HEK293T (cell line): ENCODE results near the gene OR10A3.

Source experiments
- CTCF ChIA-PET: fragments of 350-600 bp; formaldehyde crosslinking; extraction: SDS; loops from one replicate; lab custom pipeline; 2021; ENCODE audit warnings: antibody characterized with exemption, inconsistent platforms; lab: Yijun Ruan, JAX
- POLR2A ChIA-PET: fragments of 350-600 bp; formaldehyde crosslinking; extraction: SDS; loops from one replicate; lab custom pipeline; 2020; ENCODE audit warnings: antibody characterized with exemption, inconsistent platforms; lab: Yijun Ruan, JAX
- DNase-seq: peaks from one replicate; pipeline ENCODE4 v3.0.0; 2012; ENCODE audit warnings: mixed read lengths; ENCODE audit errors: extremely low spot score
- ARNT ChIP-seq: fragments of 450-650 bp; IDR thresholded peaks from 2 replicates; pipeline ENCODE4 v1.6.1; 2017; ENCODE audit warnings: mild to moderate bottlenecking
- BHLHE40 ChIP-seq: fragments of 450-650 bp; IDR thresholded peaks from 2 replicates; pipeline ENCODE4 v1.6.1; 2016; ENCODE audit warnings: mild to moderate bottlenecking, moderate library complexity, borderline replicate concordance
- CTBP1 ChIP-seq: fragments of 450-650 bp; IDR thresholded peaks from 2 replicates; pipeline ENCODE4 v1.6.1; 2016; ENCODE audit warnings: borderline replicate concordance
- ELF4 ChIP-seq: fragments of 450-650 bp; IDR thresholded peaks from 2 replicates; pipeline ENCODE4 v1.6.1; 2017; ENCODE audit warnings: antibody characterized with exemption
- FOXA1 ChIP-seq: fragments of 450-650 bp; IDR thresholded peaks from 2 replicates; pipeline ENCODE4 v1.6.1; 2016; ENCODE audit warnings: mild to moderate bottlenecking
- FOXK2 ChIP-seq: fragments of 450-650 bp; IDR thresholded peaks from 2 replicates; pipeline ENCODE4 v1.6.1; 2016; ENCODE audit warnings: mild to moderate bottlenecking
- FOXM1 ChIP-seq: fragments of 450-650 bp; IDR thresholded peaks from 2 replicates; pipeline ENCODE4 v1.6.1; 2017; ENCODE audit warnings: mild to moderate bottlenecking, borderline replicate concordance
- HDGF ChIP-seq: fragments of 450-650 bp; IDR thresholded peaks from 2 replicates; pipeline ENCODE4 v1.6.1; 2017; ENCODE audit warnings: antibody characterized with exemption, borderline replicate concordance
- L3MBTL2 ChIP-seq: fragments of 450-650 bp; conservative IDR thresholded peaks from 2 replicates; pipeline ENCODE4 v1.6.1; 2016; ENCODE audit warnings: mild to moderate bottlenecking
- LEF1 ChIP-seq: fragments of 450-650 bp; IDR thresholded peaks from 2 replicates; pipeline ENCODE4 v1.6.1; 2017; ENCODE audit warnings: mild to moderate bottlenecking, borderline replicate concordance
- NFRKB ChIP-seq: fragments of 450-650 bp; IDR thresholded peaks from 2 replicates; pipeline ENCODE4 v1.6.1; 2016; ENCODE audit warnings: mild to moderate bottlenecking, moderate library complexity
- SP1 ChIP-seq: fragments of 450-650 bp; IDR thresholded peaks from 2 replicates; pipeline ENCODE4 v1.6.1; 2017
- SUZ12 ChIP-seq: fragments of 450-650 bp; IDR thresholded peaks from 2 replicates; pipeline ENCODE4 v1.6.1; 2016; ENCODE audit warnings: mild to moderate bottlenecking
- TARDBP ChIP-seq: fragments of 450-650 bp; IDR thresholded peaks from 2 replicates; pipeline ENCODE4 v1.6.1; 2016
- ZNF384 ChIP-seq: fragments of 450-650 bp; IDR thresholded peaks from 2 replicates; pipeline ENCODE4 v1.6.1; 2016
- TF ChIP-seq, protein P1 (sequence below): fragments of 450-650 bp; IDR thresholded peaks from 2 replicates; pipeline ENCODE4 v1.6.1; 2016

The OR10A3 gene

DNA sequence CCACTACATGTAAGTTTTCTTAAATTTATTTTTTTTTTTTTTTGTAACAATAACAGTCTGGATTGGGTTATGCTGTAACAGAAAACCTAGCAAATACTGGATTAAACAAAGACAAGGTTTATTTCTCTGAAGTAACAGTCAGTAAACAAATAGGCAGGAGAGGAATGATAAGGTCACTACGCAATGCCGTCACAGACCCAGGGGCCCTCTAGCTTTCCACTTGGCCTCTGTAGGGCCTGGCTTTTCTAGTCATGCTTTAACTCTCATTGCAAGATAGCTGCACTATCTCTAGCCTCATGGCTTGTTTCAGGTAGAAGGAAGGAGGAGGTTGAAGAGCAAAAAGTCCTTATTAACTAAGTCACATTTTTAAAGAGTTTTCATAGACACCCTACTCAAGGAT lies 17.0 kb downstream of the OR10A3 start:
- TF ChIP-seq SP1, result no peak
- no peak for TF ChIP-seq L3MBTL2
- TF ChIP-seq TARDBP, result no peak
- no peak for TF ChIP-seq LEF1
- TF ChIP-seq ARNT, result no peak
- TF ChIP-seq CTBP1, result no peak
- no peak for TF ChIP-seq FOXK2
- TF ChIP-seq SUZ12, result no peak
- TF ChIP-seq, protein P1, sequence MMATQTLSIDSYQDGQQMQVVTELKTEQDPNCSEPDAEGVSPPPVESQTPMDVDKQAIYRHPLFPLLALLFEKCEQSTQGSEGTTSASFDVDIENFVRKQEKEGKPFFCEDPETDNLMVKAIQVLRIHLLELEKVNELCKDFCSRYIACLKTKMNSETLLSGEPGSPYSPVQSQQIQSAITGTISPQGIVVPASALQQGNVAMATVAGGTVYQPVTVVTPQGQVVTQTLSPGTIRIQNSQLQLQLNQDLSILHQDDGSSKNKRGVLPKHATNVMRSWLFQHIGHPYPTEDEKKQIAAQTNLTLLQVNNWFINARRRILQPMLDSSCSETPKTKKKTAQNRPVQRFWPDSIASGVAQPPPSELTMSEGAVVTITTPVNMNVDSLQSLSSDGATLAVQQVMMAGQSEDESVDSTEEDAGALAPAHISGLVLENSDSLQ, result no peak
- TF ChIP-seq FOXA1, result no peak
- TF ChIP-seq BHLHE40, result no peak
- no peak for TF ChIP-seq ELF4
- no peak for TF ChIP-seq HDGF
- TF ChIP-seq NFRKB, result no peak
- TF ChIP-seq FOXM1, result no peak
- TF ChIP-seq ZNF384, result no peak
- ChIA-PET CTCF (no interaction called here), POLR2A (no interaction called here)
- no peak for DNase-seq

DNA sequence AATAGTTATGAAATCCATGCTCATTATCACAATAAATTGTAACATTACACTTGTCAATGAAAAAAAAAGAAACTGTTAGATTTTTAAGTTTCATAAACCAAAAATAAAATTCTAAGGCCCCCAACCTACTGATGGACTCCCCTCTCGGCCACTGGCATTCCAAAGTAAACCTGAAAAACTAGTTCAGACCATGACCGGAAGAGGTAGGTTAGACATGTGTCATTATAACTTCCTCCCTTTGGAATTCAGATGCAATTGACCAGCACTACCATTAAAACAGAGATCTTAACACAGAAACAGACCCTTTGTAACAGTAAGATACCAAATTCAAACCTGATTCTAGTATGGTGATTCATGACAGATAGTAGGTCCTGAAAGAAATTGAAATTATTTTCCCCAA lies 23.4 kb downstream of the OR10A3 start:
- ChIA-PET CTCF (no interaction called here), POLR2A (no interaction called here)
- DNase-seq, result no peak
- no peak for TF ChIP-seq FOXA1

DNA sequence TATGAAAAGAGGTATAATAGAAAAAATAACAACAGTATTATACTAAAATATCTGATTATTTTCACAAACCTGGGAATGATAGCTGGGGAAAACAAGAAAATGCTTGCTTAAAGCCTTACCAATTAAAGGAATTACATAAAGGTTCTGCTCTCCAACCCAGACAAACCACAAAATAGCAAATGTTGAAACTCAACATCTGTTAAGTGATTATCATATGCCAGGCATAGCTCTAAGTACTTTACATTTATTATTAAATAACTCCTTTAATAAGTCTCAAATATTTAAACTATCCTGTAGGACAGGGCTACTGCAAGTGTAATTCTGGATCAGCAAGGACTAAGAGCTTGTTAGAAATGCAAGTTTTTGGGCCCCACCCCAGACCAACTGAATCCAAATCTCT lies 30.5 kb downstream of the OR10A3 start:
- TF ChIP-seq SUZ12, result no peak
- no peak for TF ChIP-seq LEF1
- TF ChIP-seq CTBP1, result no peak
- TF ChIP-seq SP1, result no peak
- TF ChIP-seq TARDBP, result no peak
- no peak for TF ChIP-seq FOXA1
- no peak for TF ChIP-seq BHLHE40
- TF ChIP-seq NFRKB, result no peak
- no peak for TF ChIP-seq FOXM1
- no peak for TF ChIP-seq ZNF384
- no peak for TF ChIP-seq ARNT
- no peak for TF ChIP-seq ELF4
- TF ChIP-seq HDGF, result no peak
- TF ChIP-seq, protein P1, result no peak
- ChIA-PET POLR2A (no interaction called here), CTCF (no interaction called here)
- no peak for DNase-seq

DNA sequence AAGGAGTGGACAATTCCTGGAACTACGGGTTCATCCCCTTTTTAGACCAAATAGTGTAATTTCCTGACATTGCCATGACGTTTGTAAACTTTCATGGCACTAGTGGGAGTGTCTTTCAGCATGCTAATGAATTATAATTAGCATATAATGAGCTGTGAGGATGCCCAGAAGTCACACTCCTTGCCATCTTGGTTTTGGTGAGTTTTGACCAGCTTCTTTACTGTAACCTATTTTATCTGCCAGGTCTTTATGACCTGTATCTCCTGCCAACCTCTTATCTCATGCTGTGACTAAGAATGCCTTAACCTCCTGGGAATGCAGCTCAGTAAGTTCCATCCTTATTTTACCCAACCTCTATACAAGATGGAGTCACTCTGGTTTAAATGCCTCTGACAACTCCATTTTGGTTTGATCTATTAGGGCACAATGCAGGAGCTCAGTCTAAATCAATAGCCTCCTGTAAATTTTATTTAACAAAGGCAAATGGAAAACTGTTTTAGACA lies 31.2 kb downstream of the OR10A3 start:
- POLR2A ChIA-PET, result no interaction called here
- CTCF ChIA-PET, result no interaction called here
- DNase-seq, result no peak
- no peak for TF ChIP-seq HDGF
- no peak for TF ChIP-seq ARNT
- no peak for TF ChIP-seq CTBP1
- TF ChIP-seq ZNF384, result no peak

DNA sequence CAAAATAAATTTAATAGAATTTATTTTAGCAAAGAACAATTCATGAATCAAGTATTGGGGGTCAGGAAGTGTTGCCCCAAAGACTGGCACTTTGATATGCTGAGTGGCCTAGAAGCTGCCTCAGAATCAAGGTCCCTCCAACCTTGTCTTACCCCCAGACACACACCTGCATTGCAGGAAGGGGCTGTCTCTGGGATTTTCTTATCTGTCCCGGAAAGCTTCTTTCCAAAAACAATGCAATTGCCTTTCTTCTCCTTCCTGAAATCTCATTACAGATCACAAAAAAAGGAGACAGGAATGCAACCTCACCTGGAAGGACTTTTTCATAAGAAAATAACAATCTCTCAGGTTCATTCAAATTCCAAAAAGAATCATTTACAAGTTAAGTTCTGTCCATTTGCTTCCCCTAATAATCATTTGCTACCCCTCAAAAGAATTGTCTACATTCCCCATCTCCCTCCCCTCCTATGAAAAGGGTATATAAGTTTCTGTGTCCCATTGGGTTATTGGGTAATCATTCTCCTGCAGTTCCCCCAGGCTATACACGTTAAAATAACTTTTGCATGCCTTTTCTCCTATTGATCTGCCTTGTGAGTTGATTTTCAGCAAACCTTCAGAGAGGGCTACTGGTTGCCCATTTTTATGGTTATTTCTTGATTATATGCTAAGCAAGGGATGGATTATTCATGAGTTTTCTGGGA lies 31.8 kb downstream of the OR10A3 start:
- no peak for DNase-seq
- TF ChIP-seq TARDBP, result no peak
- no peak for TF ChIP-seq SP1
- TF ChIP-seq NFRKB, result no peak
- no peak for TF ChIP-seq FOXK2
- no peak for TF ChIP-seq HDGF
- no peak for TF ChIP-seq BHLHE40
- TF ChIP-seq SUZ12, result no peak
- TF ChIP-seq FOXA1, result no peak
- no peak for TF ChIP-seq L3MBTL2
- TF ChIP-seq ARNT, result no peak
- TF ChIP-seq CTBP1, result no peak
- ChIA-PET CTCF (no interaction called here), POLR2A (no interaction called here)

DNA sequence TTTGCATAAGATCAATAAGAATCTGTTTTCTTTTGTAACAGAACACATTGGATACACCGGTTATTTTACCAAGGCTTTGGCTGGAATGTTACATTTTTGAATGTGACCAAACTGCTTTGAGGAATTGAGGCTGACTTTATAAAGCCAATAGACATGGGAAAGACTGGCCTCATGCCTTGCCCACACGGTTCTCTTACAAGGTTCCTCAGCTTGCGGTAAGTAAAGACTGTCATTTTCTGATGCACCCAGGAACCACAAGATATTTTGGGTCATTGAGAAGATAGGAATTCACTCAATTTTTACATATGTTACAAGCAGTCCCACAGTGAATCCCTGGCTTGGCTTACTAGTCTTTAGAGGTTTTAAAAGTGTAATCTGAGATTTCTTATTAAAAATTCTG lies 34.4 kb downstream of the OR10A3 start:
- TF ChIP-seq TARDBP (no peak), BHLHE40 (no peak), FOXM1 (no peak), L3MBTL2 (no peak), FOXK2 (no peak), FOXA1 (no peak)
- ChIA-PET POLR2A (no interaction called here), CTCF (interaction anchor here (2.4 kb wide), 1 partner anchor 80 kb away, joined by 7 read pairs; the partner anchor contains the start of gene EIF3F)
- DNase-seq, result no peak

DNA sequence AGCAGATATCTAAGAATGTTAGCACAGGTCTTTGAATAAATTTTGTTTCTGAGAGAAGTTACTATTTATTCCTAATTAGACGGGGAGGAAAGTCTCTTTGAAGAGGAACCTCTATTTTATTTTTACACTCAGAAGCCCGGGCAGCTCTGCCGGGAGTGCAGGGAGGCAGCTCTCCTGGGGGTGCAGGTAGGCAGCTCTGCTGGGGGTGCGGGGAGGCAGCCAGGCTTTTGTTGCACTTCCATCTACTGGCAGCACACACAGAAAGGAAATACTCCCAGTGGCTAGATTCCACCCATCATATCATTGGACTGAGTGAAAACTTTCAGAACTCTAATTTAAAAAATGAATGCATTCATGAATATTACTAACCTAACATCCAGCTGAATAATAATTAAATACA lies 35.0 kb downstream of the OR10A3 start:
- DNase-seq, result no peak
- no peak for TF ChIP-seq LEF1
- TF ChIP-seq HDGF, result no peak
- TF ChIP-seq L3MBTL2, result no peak
- no peak for TF ChIP-seq TARDBP
- TF ChIP-seq, protein P1, result no peak
- TF ChIP-seq FOXK2, result no peak
- TF ChIP-seq ZNF384, result no peak
- no peak for TF ChIP-seq NFRKB
- no peak for TF ChIP-seq FOXA1
- TF ChIP-seq SUZ12, result no peak
- TF ChIP-seq CTBP1, result no peak
- no peak for TF ChIP-seq SP1
- TF ChIP-seq ARNT, result no peak
- no peak for TF ChIP-seq FOXM1
- no peak for TF ChIP-seq ELF4
- TF ChIP-seq BHLHE40, result no peak
- ChIA-PET POLR2A (no interaction called here), CTCF (interaction anchor here (2.4 kb wide), 1 partner anchor 80 kb away, joined by 7 read pairs; the partner anchor contains the start of gene EIF3F)
